Thyroid gland (tissue), 4 donors: ENCODE measurements around the gene ACSF3.
"Not testable (repeated sequence)": the region's sequence is repeated elsewhere in the genome, so short reads cannot be mapped to it uniquely, and the experiment has no call there.

Experiments
- POLR2A ChIP-seq, 2 donors: fragments of 450-650 bp; IDR thresholded peaks; one replicate each; pipeline ENCODE4 v1.6.1; 2017; ENCODE audit warnings: antibody characterized with exemption in 2 of 2, mild to moderate bottlenecking in 2 of 2, moderate library complexity in 1 of 2
- TF ChIP-seq, protein P1 (sequence below), 6 experiments: fragments of 200-600 bp in 3 of 6; fragments of 450-650 bp in 3 of 6; sonication (generic) in 3 of 6; IDR thresholded peaks; one replicate each; pipeline ENCODE4 v1.5.1; 2016 to 2019; ENCODE audit warnings: antibody characterized with exemption in 6 of 6, mild to moderate bottlenecking in 2 of 6, inconsistent platforms in 1 of 6, moderate library complexity in 1 of 6

DNA sequence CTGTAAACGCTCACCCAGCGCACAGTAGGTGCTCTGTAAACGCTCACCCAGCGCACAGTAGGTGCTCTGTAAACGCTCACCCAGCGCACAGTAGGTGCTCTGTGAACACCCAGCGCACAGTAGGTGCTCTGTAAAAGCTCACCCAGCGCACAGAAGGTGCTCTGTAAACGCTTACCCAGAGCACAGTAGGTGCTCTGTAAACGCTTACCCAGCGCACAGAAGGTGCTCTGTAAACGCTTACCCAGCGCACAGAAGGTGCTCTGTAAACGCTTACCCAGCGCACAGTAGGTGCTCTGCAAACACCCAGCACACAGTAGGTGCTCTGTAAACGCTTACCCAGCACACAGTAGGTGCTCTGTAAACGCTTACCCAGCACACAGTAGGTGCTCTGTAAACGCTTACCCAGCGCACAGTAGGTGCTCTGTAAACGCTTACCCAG is 93.0 kb downstream of the ACSF3 start:
- TF ChIP-seq, protein P1, sequence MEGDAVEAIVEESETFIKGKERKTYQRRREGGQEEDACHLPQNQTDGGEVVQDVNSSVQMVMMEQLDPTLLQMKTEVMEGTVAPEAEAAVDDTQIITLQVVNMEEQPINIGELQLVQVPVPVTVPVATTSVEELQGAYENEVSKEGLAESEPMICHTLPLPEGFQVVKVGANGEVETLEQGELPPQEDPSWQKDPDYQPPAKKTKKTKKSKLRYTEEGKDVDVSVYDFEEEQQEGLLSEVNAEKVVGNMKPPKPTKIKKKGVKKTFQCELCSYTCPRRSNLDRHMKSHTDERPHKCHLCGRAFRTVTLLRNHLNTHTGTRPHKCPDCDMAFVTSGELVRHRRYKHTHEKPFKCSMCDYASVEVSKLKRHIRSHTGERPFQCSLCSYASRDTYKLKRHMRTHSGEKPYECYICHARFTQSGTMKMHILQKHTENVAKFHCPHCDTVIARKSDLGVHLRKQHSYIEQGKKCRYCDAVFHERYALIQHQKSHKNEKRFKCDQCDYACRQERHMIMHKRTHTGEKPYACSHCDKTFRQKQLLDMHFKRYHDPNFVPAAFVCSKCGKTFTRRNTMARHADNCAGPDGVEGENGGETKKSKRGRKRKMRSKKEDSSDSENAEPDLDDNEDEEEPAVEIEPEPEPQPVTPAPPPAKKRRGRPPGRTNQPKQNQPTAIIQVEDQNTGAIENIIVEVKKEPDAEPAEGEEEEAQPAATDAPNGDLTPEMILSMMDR (IDR thresholded peaks at IDR 0.05), result not testable (repeated sequence)
- not testable (repeated sequence) for TF ChIP-seq POLR2A (IDR thresholded peaks at IDR 0.05)
